Stimulated activated CD4-positive, alpha-beta T cell treated with anti-CD3 and anti-CD28 coated beads, Interleukin-15, amount 100 ng/mL, for 48 hours (primary cell): ENCODE measurements around the gene RASGRF2.

Source experiments
- DNase-seq, 2 donors: peaks; one replicate each; pipeline ENCODE4 v3.0.0-alpha.2; 2020; ENCODE audit warnings: low read depth in 2 of 2

The RASGRF2 gene

GRCh38 chr5:80951366-80951765, 8.8 kb upstream of the RASGRF2 start:
- DNase-seq = no peak

GRCh38 chr5:80953587-80953986, 6.6 kb upstream of the RASGRF2 start:
- DNase-seq = no peak

GRCh38 chr5:80955082-80955590, 5.0 kb upstream of the RASGRF2 start:
- no peak for DNase-seq

GRCh38 chr5:80956272-80956671, 3.9 kb upstream of the RASGRF2 start:
- no peak for DNase-seq

- DNase-seq = no peak
These were observed 3.0 kb upstream of the RASGRF2 start for GRCh38 chr5:80957031-80957761.

GRCh38 chr5:80958616-80959015, 1.5 kb upstream of the RASGRF2 start:
- DNase-seq = no peak

- no peak for DNase-seq
These were observed 1.0 kb upstream of the RASGRF2 start for GRCh38 chr5:80959138-80959537.

- peak in 1 of 2 donors; percentile 19 for DNase-seq
These were observed 590 bp downstream of the RASGRF2 start for GRCh38 chr5:80960531-80961375.

- peak in 1 of 2 donors; percentile 40 for DNase-seq
These were observed 1.5 kb downstream of the RASGRF2 start for GRCh38 chr5:80961376-80962281.

- DNase-seq = no peak
These were observed 2.7 kb downstream of the RASGRF2 start for GRCh38 chr5:80962630-80963520.

GRCh38 chr5:80963521-80963895, 3.3 kb downstream of the RASGRF2 start:
- no peak for DNase-seq

- no peak for DNase-seq
These were observed 3.9 kb downstream of the RASGRF2 start for GRCh38 chr5:80963966-80964481.

- DNase-seq = no peak
These were observed 4.3 kb downstream of the RASGRF2 start for GRCh38 chr5:80964491-80964890.

- DNase-seq = no peak
These were observed 4.8 kb downstream of the RASGRF2 start for GRCh38 chr5:80964919-80965318.

GRCh38 chr5:80967500-80968181, 7.5 kb downstream of the RASGRF2 start:
- DNase-seq = no peak

- no peak for DNase-seq
These were observed 12.9 kb downstream of the RASGRF2 start for GRCh38 chr5:80973027-80973426.

- no peak for DNase-seq
These were observed 14.9 kb downstream of the RASGRF2 start for GRCh38 chr5:80975065-80975464.

GRCh38 chr5:80976985-80977384, 16.8 kb downstream of the RASGRF2 start:
- no peak for DNase-seq

GRCh38 chr5:80977764-80978163, 17.6 kb downstream of the RASGRF2 start:
- DNase-seq = no peak

GRCh38 chr5:80978772-80979317, 18.7 kb downstream of the RASGRF2 start:
- DNase-seq = no peak
